HG03280 (cell line): ENCODE results near the gene SEMA3A.

Source experiments
- ATAC-seq: cut with Tn5 transposase; IDR thresholded peaks from one replicate; pipeline ENCODE4 v1.9.1; 2021; ENCODE audit warnings: mild to moderate bottlenecking, moderate library complexity; ENCODE audit not compliant: unreplicated experiment

The SEMA3A gene

GRCh38 chr7:84199216-84199615 is 4.6 kb upstream of the SEMA3A start:
- no peak for ATAC-seq

DNA sequence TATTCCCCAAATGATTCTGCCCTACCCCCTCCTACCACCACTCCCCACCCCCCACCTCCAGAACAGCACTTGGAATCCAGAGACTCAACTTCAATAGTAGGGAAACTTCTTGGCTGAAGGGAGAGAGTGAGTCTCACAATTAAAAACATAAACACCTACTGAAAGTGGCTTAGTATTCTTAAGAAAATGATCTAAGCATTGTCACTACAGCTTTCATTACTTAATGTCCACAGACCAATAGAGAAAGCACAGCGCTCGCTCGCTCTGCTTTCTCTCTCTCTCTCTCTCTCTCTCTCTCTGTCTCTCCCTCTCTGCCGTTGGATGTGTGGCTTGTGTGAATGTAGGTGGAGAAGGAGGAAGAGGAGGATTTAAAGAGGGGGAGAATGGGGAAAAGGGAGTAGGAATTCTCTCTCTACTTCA is 1.5 kb upstream of the SEMA3A start:
- ATAC-seq = no peak

DNA sequence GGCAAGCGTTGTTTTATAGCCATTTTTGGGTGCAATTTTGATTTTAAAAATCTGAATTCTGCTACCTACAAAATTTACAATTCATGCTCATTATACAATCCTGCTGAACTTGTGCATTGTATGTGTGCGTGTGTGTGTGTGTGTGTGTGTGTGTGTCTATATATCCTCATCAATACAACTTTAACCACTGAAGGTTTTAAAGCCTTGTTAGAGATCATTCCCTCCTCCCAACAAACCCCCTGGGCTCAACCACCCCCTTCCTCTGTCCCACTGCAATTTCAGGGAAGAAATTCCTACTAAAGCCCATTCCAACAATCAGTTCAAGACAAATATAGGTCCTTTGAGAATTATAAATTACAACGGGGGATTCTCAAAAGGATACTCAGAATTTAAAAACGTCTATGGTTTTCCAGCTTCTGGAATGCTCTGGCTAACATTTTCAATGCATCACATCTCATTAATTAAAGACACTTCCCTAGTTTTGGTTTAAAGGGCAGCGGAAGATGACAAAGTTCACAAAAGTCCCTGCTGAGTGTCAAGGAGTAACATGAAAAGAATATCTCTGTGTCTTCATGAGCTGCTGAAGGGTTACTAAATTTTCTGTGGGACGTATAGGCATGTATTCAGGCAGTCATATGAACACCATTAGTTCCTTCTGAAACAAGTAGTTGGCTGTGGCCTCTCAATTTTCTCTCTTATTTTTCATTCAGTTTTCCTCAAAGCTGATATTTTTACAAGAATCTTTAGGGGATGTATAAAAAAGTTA is 889 bp upstream of the SEMA3A start:
- ATAC-seq = no peak

DNA sequence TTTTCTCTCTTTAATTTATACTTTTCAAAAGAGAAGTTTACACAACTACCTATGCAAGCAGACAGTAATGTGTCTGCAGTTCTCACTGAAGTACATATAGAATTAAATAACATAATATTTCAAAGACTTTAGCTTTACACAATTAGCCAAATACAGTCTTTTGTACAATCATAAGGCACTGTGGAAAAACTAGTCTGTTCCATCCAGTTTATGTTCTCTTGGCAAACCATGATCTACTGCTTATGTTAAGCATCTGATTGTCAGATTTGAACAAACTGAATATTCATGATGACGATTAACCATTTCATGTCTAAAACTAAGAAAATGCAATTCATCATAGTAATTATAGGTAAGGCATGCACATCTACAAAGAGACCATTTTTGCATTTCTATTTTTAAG is 842 bp downstream of the SEMA3A start:
- ATAC-seq = no peak

- ATAC-seq = no peak
These were observed 2.7 kb downstream of the SEMA3A start for GRCh38 chr7:84191842-84192241.

GRCh38 chr7:84191261-84191660 is 3.3 kb downstream of the SEMA3A start:
- ATAC-seq = no peak

DNA sequence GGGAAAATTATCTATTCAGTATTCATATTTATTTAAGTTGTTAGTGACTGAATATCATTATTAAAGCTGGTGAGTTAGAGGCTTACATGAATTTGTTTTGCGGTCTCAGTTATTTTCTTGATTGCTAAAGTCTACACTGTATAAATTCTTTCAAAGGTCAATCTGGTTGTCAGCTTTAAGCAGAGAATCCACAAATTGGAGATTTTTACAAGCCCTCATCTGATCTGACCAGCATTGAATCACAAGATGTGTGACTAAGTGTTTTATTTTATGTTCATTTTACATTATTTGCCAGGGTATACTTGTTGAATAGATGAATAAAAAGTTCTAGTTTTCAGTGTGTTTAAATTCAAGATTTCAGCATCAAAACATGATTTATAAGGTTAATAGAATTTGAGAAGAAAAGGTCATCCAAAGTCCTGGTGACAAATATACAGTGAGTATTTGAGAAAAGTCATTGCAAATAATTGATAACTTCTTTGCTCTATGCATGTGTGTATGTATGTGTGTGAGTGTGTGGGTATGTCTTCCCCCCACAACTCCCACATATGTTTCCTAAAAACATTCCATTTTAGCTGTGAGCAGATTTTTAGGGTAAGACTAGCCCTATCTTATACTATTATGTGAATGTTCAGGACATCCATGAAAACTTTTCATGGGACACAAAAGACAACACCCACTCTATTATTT is 4.4 kb downstream of the SEMA3A start:
- ATAC-seq = no peak

- no peak for ATAC-seq
These were observed 5.7 kb downstream of the SEMA3A start for GRCh38 chr7:84188786-84189405.

DNA sequence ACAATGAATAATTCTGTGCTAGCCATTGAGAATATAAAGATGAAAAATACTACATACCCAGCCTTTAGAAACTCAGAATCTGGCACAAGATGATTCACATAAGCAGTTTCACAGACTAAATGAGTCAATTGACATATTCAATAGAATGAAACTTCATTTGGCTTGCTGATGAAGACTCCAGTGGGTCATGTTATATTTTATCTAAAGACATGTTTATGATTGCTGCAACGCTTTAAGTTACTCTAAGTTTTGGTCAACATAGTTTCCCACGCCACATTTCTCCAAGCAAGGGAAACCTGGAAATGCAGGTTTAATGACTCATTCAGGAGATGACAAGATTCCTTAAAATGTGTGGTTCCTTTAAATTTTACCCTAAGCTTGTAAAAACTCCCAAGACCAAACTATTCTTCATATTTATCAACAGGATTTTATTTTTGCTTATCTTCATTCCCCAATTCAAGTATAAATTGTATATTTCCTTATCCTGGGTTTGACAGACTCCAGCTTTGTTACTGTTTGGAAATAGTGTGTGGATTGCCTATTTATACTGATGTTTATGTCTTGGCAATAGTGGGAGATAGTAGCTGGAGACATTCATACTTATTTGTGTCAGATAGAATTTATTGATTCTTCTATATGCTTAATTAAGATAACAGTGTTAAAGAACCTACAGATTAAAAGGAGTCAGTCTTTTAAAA is 6.6 kb downstream of the SEMA3A start:
- ATAC-seq = no peak

- ATAC-seq = no peak
These were observed 7.3 kb downstream of the SEMA3A start for GRCh38 chr7:84187087-84187805.

DNA sequence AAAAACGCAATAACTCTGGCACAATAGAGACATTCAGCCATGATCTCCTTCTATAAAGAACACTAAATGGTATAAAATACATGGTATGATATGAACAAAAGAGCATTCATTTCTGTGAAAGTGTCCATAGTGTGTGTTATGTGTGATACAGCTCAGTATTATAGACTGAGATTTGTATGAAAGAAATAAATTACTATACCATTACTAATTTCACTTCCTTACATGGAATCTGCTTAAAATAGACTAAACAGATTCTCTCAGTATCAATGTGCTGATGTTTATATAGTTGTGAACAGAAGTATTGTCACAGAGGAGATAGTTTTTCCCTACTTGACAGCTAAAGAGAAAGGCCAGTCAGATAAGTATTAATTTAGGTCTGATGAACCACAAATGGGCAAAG is 10.8 kb downstream of the SEMA3A start:
- ATAC-seq = no peak

- ATAC-seq = no peak
These were observed 12.3 kb downstream of the SEMA3A start for GRCh38 chr7:84182301-84182700.

GRCh38 chr7:84181628-84182027 is 13.0 kb downstream of the SEMA3A start:
- no peak for ATAC-seq

DNA sequence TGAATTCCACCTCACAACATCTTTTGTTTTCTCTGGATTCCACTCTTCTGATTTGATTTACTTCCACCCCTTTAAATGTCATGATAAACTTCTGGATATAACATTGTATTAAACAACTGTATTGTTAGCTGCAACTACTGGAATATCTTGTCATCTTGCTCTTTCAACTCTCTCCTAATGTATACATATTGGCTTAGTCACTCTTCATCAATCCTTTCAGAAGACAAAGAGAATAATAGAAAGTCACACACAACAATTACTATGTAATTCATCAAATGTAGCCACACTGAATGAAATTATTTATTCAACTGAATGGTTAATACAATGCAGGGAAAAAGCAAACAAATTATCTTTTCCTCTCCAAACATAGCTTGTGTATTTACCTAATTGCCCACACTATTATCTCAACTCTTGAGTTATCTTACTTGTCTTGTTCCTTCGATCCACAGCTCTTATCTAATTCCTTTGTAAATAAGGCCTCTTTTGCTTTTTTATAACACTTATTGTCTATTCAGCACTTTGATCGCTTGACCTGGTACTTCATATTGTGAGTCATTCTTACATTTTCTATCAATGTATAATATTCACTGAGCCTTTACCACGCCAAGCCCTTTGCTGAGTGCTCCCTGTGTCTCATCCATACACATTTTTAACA is 16.7 kb downstream of the SEMA3A start:
- ATAC-seq = no peak

DNA sequence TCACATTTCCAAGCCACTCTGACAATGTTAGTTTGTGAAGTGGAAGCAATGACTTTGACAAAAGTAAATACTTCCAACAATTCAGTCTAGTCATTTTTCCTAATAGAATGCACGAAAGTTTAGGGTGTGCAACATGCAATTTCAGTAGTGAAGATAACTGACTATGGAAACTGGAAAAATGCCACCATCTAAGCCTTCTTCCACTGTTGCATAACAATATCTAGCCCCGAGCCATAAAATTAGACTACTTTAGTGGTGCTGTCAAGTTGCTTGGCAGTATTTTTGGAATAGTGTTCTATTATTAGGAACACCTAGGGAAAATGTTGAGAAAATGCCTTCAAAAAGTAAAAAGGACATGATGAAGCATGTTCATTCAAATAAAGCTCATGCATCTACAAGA is 17.9 kb downstream of the SEMA3A start:
- no peak for ATAC-seq

- no peak for ATAC-seq
These were observed 19.1 kb downstream of the SEMA3A start for GRCh38 chr7:84175461-84175860.

- ATAC-seq = no peak
These were observed 23.9 kb downstream of the SEMA3A start for GRCh38 chr7:84170646-84171045.

DNA sequence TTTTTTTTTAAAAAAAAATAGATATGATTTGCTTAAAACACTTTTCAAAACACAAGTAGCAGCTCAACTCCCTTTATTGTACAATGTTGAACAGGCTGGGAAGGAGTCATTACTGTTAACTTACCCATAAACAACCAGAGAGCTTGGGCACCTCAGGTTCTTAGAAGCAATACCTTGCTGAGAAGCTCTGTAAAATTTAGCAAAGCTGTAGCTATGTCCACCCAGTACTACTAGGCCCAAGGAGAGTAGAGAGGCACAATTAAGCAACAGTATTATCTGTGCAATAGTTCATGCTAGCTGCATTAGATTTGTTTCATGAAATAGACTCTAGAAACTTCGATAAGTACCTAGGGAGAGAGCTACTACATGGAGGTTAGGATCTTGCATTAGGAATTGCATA is 32.0 kb downstream of the SEMA3A start:
- no peak for ATAC-seq

GRCh38 chr7:84162125-84162524 is 32.5 kb downstream of the SEMA3A start:
- ATAC-seq = no peak

DNA sequence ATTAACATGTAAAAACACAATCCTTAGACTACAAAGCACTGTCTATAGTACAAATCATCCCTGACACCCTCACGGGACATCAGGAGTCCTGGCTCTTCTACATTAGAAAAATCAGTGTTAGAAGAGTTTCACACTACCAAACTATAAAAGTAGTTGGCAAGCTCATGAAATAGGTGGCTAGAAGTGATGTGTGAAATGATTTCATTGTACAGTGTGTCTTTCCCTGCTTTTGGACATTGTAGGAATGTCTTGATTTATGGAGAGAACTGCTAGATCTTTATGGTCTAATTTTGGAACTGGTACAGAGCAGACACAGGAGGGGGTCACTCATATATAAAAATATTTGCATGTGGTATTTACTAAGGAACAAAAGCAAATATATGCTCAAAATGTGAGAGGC is 33.2 kb downstream of the SEMA3A start:
- no peak for ATAC-seq
